ENCODE data around the gene PXDN.

DNA sequence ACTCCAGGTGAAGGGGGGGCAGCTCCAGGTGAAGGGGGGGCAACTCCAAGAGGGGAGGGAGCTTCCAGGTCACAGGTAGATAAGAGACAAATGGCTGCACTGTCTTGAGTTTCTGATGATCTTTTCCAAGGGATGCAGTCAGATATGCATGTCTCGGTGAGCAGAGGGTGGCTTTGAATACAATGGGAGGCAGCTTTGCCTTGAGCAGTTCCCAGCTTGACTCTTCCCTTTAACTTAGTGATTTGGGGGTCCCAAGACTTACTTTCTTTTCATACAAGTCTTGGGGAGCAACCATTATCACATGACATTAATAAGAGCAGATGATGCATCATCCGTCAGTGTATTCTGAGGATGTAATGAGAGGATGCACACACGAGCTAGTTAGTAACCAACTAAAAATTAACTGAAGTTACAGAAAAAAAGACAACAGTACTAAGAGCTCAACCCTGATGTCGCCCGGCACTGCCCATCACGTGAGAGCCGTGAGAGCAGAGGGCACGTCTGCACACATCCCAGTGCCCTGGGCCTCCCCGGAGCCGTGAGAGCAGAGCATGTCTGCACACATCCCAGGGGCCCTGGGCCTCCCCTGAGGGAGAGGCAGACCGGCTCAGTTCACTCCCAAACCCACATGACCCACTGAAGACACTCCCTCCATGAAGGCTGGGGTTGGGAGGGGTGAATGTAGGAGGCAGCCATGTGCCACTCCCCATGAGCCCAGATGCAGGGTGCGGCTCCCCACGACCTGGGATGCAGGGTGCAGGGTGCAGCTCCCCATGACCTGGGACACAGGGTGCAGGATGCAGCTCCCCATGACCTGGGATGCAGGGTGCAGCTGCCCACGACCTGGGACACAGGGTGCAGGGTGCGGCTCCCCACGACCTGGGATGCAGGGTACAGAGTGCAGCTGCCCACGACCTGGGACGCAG, 39.4 kb downstream of the PXDN start:
- TF ChIP-seq POLR2A (IDR thresholded peaks at IDR 0.05) (no peak), POLR2AphosphoS5 (IDR thresholded peaks at IDR 0.05) (no peak), CTCF (IDR thresholded peaks at IDR 0.05) (no peak)
